PC-3 (cell line): ENCODE measurements around the gene AKR7A2. TPM values are rescaled to one million over a fixed set of nuclear protein-coding genes. Genes with fewer than 3 reads are reported as not detected.

Source experiments
- ATAC-seq: fragments of 200-7000 bp; cut with Tn5 transposase; 2 replicates; pipeline ENCODE4 v1.9.1; 2020; ENCODE audit warnings: mild to moderate bottlenecking, moderate library complexity
- BruUV-seq: library from RNA; stranded (reverse); fragments of 400-500 nt; replicated peaks from 2 replicates; lab custom pipeline; 2021; lab: Mats Ljungman, UMichigan
- CTCF ChIA-PET: fragments of 300-600 bp; sonication (Branson Sonifier 250); formaldehyde crosslinking; loops from one replicate; lab custom pipeline; 2022; ENCODE audit warnings: antibody characterized with exemption; lab: Charles Lee
- POLR2A ChIA-PET: fragments of 300-600 bp; sonication (Branson Sonifier 250); formaldehyde crosslinking; loops from one replicate; lab custom pipeline; 2022; ENCODE audit warnings: antibody characterized with exemption; ENCODE audit not compliant: unreplicated experiment; lab: Charles Lee
- DNase-seq: peaks from one replicate; pipeline ENCODE4 v3.0.0-alpha.2; 2015
- H2AFZ ChIP-seq: fragments of 300-600 bp; sonication (generic); 2 replicates; pipeline ENCODE4 v1.6.0; 2016; ENCODE audit warnings: antibody characterized with exemption, low read length
- H3F3A ChIP-seq: fragments of 300-600 bp; sonication (generic); one replicate; pipeline ENCODE4 v1.6.0; 2017; ENCODE audit warnings: antibody characterized with exemption, low read length, control low read depth, mild to moderate bottlenecking; ENCODE audit not compliant: unreplicated experiment
- H3K27ac ChIP-seq: fragments of 300-600 bp; sonication (generic); 2 replicates; pipeline ENCODE4 v1.5.1; 2016; ENCODE audit warnings: mild to moderate bottlenecking, low read length
- H3K27me3 ChIP-seq: fragments of 300-600 bp; sonication (generic); 2 replicates; pipeline ENCODE4 v1.6.1; 2016; ENCODE audit warnings: low read length, mixed read lengths
- H3K36me3 ChIP-seq: fragments of 300-600 bp; sonication (generic); 2 replicates; pipeline ENCODE4 v1.6.1; 2016; ENCODE audit warnings: low read depth, mixed run types, low read length, mixed read lengths
- H3K4me1 ChIP-seq: fragments of 300-600 bp; sonication (generic); 2 replicates; pipeline ENCODE4 v1.5.1; 2016; ENCODE audit warnings: low read length; ENCODE audit not compliant: insufficient read depth
- H3K4me2 ChIP-seq: fragments of 300-600 bp; sonication (generic); 2 replicates; pipeline ENCODE4 v1.6.0; 2016; ENCODE audit warnings: low read length
- H3K4me3 ChIP-seq: fragments of 300-600 bp; sonication (generic); 2 replicates; pipeline ENCODE4 v1.5.1; 2016; ENCODE audit warnings: mild to moderate bottlenecking, low read length, mixed read lengths
- H3K79me2 ChIP-seq: fragments of 300-600 bp; sonication (generic); 2 replicates; pipeline ENCODE4 v1.6.1; 2017; ENCODE audit warnings: low read length, mixed read lengths
- H3K9ac ChIP-seq: fragments of 300-600 bp; sonication (generic); 2 replicates; pipeline ENCODE4 v1.6.0; 2016; ENCODE audit warnings: mild to moderate bottlenecking, low read length
- H3K9me2 ChIP-seq: fragments of 300-600 bp; sonication (generic); replicated peaks from 2 replicates; pipeline ENCODE4 v1.6.1; 2016; ENCODE audit warnings: mixed run types, low read length, mixed read lengths
- H3K9me3 ChIP-seq: fragments of 300-600 bp; sonication (generic); 2 replicates; pipeline ENCODE4 v1.6.1; 2016; ENCODE audit warnings: low read length, mixed read lengths
- H4K20me1 ChIP-seq: fragments of 300-600 bp; sonication (generic); 2 replicates; pipeline ENCODE4 v1.6.1; 2016; ENCODE audit warnings: low read length, mixed read lengths
- CTCF ChIP-seq: fragments of 300-600 bp; sonication (generic); conservative IDR thresholded peaks from 2 replicates; pipeline ENCODE4 v1.5.1; 2017; ENCODE audit warnings: antibody characterized with exemption, low read depth, mild to moderate bottlenecking, low read length
- EZH2 ChIP-seq: fragments of 300-600 bp; sonication (generic); IDR thresholded peaks from one replicate; pipeline ENCODE4 v1.6.1; 2017; ENCODE audit warnings: antibody characterized with exemption, mild to moderate bottlenecking, low read length; ENCODE audit not compliant: unreplicated experiment
- EZH2phosphoT487 ChIP-seq: fragments of 300-600 bp; sonication (generic); IDR thresholded peaks from 2 replicates; pipeline ENCODE4 v1.6.1; 2018; ENCODE audit warnings: mild to moderate bottlenecking, antibody characterized with exemption, low read length, borderline replicate concordance
- intact Hi-C: fragments of 100-400 bp; cut with micrococcal nuclease; formaldehyde crosslinking; loops from 2 replicates; pipeline ENCODE4 v1.9.0; 2023
- total RNA-seq: library from RNA; depleted of rRNA; stranded (reverse); fragments of >200 nt; gene quantifications from 2 replicates; pipeline ENCODE4 v1.2.3, GENCODE V29; 2014

The AKR7A2 gene
- total RNA-seq, 1 experiment from 2014 or later: 63.3 TPM

GRCh38 chr1:19354531-19354981 lies 42.6 kb upstream of the AKR7A2 start:
- Histone ChIP-seq H3K9me3 (no peaks in the 10 kb centered on the region), H3K27ac (no peak overlapping the region), H3K4me3 (no peak overlapping the region), H3K9ac (no peak overlapping the region), H3K4me1 (no peaks in the 10 kb centered on the region), H3K4me2 (no peak overlapping the region), H3K79me2 (peaks cover 4% of the 10 kb centered on the region; the same call in 1 of the 2 replicates), H4K20me1 (0 out of 2 replicates have a peak, but pooled peaks cover under 1% of the 10 kb centered on the region), H3K36me3 (peaks cover 26% of the 10 kb centered on the region; the same call in 1 of the 2 replicates), H3F3A (no peaks in the 10 kb centered on the region), H3K9me2 (no peaks in the 10 kb centered on the region), H3K27me3 (no peaks in the 10 kb centered on the region), H2AFZ (no peak overlapping the region)
- POLR2A ChIA-PET: no interaction called here
- TF ChIP-seq EZH2 (no peak), EZH2phosphoT487 (no peak), CTCF (no peak)
- ATAC-seq (no peak), DNase-seq (no peak)
- BruUV-seq: no TSS peak
- intact Hi-C loops: no loop called here
- CTCF ChIA-PET: no interaction called here

- H3K9me3 ChIP-seq: no peaks in the 10 kb centered on the region
- no peaks in the 10 kb centered on the region for H3F3A ChIP-seq
- no peaks in the 10 kb centered on the region for H3K27me3 ChIP-seq
- H4K20me1 ChIP-seq: no peaks in the 10 kb centered on the region
- intact Hi-C loops: no loop called here
- DNase-seq (no peak), ATAC-seq (no peak)
- H3K4me3 ChIP-seq: no peak overlapping the region
- no peaks in the 10 kb centered on the region for H3K9me2 ChIP-seq
- no peak for TF ChIP-seq CTCF
- TF ChIP-seq EZH2: no peak
- H3K4me1 ChIP-seq: no peaks in the 10 kb centered on the region
- H3K4me2 ChIP-seq: no peak overlapping the region
- H3K9ac ChIP-seq: no peak overlapping the region
- BruUV-seq: no TSS peak
- CTCF ChIA-PET: no interaction called here
- POLR2A ChIA-PET: no interaction called here
- no peak overlapping the region for H2AFZ ChIP-seq
- H3K36me3 ChIP-seq: peaks cover 26% of the 10 kb centered on the region; the same call in 1 of the 2 replicates
- H3K27ac ChIP-seq: no peak overlapping the region
- no peaks in the 10 kb centered on the region for H3K79me2 ChIP-seq
Measured at GRCh38 chr1:19353596-19353995, 41.7 kb upstream of the AKR7A2 start.

- Histone ChIP-seq H2AFZ (no peak overlapping the region), H3K27ac (no peak overlapping the region), H3K9ac (no peak overlapping the region), H3K4me2 (no peak overlapping the region), H3K79me2 (no peaks in the 10 kb centered on the region), H4K20me1 (no peaks in the 10 kb centered on the region), H3K9me3 (no peaks in the 10 kb centered on the region), H3K9me2 (no peaks in the 10 kb centered on the region), H3K4me1 (no peaks in the 10 kb centered on the region), H3F3A (no peaks in the 10 kb centered on the region), H3K36me3 (peaks cover 26% of the 10 kb centered on the region; the same call in 1 of the 2 replicates), H3K4me3 (no peak overlapping the region), H3K27me3 (no peaks in the 10 kb centered on the region)
- no peak for ATAC-seq
- no TSS peak for BruUV-seq
- no peak for TF ChIP-seq CTCF
- no peak for TF ChIP-seq EZH2phosphoT487
- TF ChIP-seq EZH2: no peak
- no peak for DNase-seq
- ChIA-PET CTCF (no interaction called here), POLR2A (no interaction called here)
- intact Hi-C loops: no loop called here
Measured at GRCh38 chr1:19352839-19353238, 40.9 kb upstream of the AKR7A2 start.
